Stomach (tissue), 4 donors: ENCODE measurements around the gene MAP3K20.
"Not testable (repeated sequence)": the region's sequence is repeated elsewhere in the genome, so short reads cannot be mapped to it uniquely, and the experiment has no call there.

Source experiments
- EP300 ChIP-seq: sonication (generic); formaldehyde crosslinking; IDR thresholded peaks from one replicate; pipeline ENCODE4 v1.6.1; 2017; ENCODE audit warnings: antibody characterized with exemption
- POLR2A ChIP-seq, 4 donors: fragments of 450-650 bp; IDR thresholded peaks; one replicate each; pipeline ENCODE4 v1.6.1; 2016; ENCODE audit warnings: antibody characterized with exemption in 4 of 4, control low read depth in 2 of 4, mild to moderate bottlenecking in 1 of 4, moderate library complexity in 1 of 4
- POLR2AphosphoS5 ChIP-seq, 3 donors: sonication (generic); formaldehyde crosslinking; IDR thresholded peaks; one replicate each; pipeline ENCODE4 v1.6.1; 2016; ENCODE audit warnings: antibody characterized with exemption in 3 of 3
- TF ChIP-seq, protein P1 (sequence below), 7 experiments: fragments of 450-650 bp in 4 of 7; fragments of 200-600 bp in 3 of 7; sonication (generic) in 3 of 7; IDR thresholded peaks; one replicate each; pipeline ENCODE4 v1.5.1; 2016 to 2019; ENCODE audit warnings: antibody characterized with exemption in 7 of 7, control low read depth in 2 of 7, mild to moderate bottlenecking in 1 of 7

- TF ChIP-seq POLR2A (IDR thresholded peaks at IDR 0.05); EP300; POLR2AphosphoS5 (IDR thresholded peaks at IDR 0.05): not testable (repeated sequence)
- TF ChIP-seq, protein P1, sequence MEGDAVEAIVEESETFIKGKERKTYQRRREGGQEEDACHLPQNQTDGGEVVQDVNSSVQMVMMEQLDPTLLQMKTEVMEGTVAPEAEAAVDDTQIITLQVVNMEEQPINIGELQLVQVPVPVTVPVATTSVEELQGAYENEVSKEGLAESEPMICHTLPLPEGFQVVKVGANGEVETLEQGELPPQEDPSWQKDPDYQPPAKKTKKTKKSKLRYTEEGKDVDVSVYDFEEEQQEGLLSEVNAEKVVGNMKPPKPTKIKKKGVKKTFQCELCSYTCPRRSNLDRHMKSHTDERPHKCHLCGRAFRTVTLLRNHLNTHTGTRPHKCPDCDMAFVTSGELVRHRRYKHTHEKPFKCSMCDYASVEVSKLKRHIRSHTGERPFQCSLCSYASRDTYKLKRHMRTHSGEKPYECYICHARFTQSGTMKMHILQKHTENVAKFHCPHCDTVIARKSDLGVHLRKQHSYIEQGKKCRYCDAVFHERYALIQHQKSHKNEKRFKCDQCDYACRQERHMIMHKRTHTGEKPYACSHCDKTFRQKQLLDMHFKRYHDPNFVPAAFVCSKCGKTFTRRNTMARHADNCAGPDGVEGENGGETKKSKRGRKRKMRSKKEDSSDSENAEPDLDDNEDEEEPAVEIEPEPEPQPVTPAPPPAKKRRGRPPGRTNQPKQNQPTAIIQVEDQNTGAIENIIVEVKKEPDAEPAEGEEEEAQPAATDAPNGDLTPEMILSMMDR (IDR thresholded peaks at IDR 0.05): not testable (repeated sequence)
Observed at GRCh38 chr2:173281898-173282297, 206.3 kb downstream of the MAP3K20 start.
